DMS114 treated with DMSO at 0.1 percent for 48 hours (cell line): ENCODE measurements around the gene TRAF2.
"Not testable (repeated sequence)": the region's sequence is repeated elsewhere in the genome, so short reads cannot be mapped to it uniquely, and the experiment has no call there.

Experiments used
- DNase-seq: peaks from one replicate; lab custom pipeline; 2025; ENCODE audit not compliant: unreplicated experiment; lab: John Stamatoyannopoulos, UW

The TRAF2 gene

GRCh38 chr9:136856541-136857141 is 29.7 kb upstream of the TRAF2 start:
- no peak for DNase-seq

- no peak for DNase-seq
Observed at GRCh38 chr9:136857166-136857565, 29.1 kb upstream of the TRAF2 start.

DNA sequence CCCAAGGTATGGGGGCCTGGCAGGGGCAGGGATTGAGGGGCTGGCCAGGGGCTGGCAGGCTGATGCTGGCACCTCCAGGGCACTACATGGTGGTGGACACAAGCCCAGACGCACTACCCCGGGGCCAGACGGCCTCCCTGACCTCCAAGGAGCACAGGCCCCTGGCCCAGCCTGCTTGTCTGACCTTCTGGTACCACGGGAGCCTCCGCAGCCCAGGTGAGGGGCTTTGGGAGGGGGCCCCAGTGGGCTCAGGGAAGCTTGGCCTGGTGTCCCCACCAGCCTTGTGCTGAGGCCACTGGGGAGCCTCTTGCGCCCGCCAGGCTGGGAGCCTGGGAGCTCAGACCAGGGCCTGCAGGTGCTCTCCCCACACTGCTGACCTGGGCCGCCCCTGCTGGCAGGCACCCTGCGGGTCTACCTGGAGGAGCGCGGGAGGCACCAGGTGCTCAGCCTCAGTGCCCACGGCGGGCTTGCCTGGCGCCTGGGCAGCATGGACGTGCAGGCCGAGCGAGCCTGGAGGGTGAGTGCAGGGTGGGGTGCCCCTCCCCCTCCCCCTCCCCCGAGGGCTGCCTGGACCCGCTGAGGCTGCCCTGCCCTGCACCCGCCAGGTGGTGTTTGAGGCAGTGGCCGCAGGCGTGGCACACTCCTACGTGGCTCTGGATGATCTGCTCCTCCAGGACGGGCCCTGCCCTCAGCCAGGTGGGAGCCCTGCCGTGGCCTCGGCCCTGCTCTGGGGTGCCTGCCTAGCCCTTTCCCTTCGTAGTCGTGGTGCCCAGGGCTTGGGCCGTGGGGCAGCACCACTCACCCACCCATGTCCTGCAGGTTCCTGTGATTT is 28.5 kb upstream of the TRAF2 start:
- no peak for DNase-seq

DNA sequence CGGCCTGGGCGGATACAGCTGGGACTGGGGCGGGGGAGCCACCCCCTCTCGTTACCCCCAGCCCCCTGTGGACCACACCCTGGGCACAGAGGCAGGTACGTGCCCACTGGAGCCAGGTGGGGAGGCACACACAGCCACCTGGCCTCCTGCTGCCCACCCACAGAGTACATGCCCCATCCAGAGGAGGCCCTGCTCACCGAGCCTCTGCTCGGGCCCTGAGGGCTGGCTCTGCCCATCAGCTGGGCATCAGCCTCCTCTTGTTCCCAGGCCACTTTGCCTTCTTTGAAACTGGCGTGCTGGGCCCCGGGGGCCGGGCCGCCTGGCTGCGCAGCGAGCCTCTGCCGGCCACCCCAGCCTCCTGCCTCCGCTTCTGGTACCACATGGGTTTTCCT is 27.9 kb upstream of the TRAF2 start:
- no peak for DNase-seq

GRCh38 chr9:136858844-136859757 is 27.2 kb upstream of the TRAF2 start:
- DNase-seq, result no peak

- no peak for DNase-seq
Observed at GRCh38 chr9:136860529-136860928, 25.8 kb upstream of the TRAF2 start.

- no peak for DNase-seq
Observed at GRCh38 chr9:136860933-136861873, 25.1 kb upstream of the TRAF2 start.

DNA sequence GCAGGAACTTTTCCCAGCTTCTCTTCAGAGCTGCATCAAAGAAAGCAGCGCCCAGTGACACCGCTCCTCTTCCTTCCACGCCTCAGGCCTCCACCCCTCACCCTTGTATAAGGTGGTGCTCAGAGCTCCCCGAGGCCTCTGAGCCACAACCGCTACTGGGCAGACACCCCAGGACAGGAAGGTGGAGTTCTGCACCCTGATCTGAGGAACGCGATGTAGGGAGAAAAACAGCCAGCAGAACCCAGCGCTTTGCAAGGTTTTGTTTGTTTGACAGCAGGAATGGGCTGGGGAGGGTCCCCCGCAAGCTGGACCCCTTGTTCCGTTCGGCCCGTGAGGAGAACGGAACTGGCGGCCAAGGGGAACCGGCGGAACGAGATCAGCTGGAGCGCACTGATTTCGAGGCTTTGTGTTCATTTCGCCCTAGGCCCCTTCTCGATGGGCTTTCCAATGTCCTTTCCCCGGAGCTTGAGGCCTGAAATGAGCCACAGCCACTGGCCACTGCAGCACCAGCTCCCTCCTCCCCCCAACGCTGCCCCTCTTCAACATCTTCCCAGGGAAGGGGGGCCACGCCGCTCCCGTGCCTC is 24.4 kb upstream of the TRAF2 start:
- DNase-seq, result no peak

DNA sequence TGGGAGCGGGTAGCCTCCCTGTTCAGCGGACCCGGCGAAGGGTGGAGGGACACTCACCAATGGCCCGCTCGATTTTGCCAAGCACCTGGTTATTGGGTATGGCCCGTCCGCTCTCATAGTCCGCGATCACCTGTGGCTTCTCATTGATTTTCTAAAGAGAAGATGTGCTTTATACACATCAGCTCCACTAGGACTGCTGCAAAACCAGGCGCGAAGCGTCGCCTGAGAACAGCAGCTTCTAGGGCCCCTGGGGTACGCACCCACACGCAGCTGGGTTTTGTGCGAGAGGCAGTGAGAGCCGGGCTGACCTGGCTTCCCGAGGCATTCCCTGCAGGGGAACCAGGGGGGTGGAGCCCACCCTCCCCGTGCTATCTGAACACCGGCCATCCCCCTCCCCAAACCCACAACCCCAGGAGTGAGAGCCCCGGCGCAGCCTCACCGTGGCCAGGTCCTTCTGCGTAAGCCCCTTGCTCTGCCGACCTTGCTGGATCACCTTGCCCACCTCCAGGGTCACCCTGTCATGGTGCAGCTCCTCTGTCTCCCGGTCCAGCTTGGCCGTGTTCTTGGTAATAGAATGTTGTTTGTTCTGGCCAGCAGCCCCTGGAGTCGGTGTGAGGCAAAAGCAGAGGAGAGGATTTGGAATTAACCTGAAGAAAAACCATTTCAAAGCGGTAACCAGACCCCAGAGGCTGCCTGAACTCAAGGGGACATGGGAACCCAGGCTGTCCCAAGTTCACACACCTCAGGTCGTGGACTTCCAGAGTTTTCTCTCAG is 23.3 kb upstream of the TRAF2 start:
- DNase-seq, result no peak

DNA sequence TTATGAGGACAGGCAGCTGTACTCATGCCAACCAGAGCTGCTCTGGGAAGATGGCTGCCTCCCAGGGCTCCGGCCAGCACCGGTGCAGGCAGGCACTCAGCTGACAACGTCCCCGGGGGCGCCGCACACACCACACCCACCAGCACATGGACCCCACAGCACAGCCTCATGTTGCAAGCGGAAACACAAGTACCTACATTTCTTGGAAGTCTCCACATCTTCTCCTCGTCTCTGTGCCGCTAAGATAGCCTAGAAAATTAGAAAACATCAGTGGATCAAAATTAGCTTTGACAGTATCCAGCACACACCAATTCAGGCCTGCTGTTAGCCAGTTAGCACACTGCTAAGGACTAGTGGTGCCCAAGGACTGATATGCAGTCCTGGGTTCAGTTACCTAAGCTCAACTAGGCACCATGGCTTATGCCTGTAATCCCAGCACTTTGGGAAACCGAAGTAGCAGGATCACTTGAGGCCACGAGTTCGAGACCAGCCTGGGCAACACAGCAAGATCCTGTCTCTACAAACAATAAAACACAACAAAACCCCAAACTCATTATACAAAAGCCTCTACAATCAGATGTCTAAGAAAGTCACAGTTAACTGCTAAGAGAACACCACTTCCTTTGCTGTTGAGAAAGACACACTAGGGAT is 22.6 kb upstream of the TRAF2 start:
- DNase-seq, result no peak

DNA sequence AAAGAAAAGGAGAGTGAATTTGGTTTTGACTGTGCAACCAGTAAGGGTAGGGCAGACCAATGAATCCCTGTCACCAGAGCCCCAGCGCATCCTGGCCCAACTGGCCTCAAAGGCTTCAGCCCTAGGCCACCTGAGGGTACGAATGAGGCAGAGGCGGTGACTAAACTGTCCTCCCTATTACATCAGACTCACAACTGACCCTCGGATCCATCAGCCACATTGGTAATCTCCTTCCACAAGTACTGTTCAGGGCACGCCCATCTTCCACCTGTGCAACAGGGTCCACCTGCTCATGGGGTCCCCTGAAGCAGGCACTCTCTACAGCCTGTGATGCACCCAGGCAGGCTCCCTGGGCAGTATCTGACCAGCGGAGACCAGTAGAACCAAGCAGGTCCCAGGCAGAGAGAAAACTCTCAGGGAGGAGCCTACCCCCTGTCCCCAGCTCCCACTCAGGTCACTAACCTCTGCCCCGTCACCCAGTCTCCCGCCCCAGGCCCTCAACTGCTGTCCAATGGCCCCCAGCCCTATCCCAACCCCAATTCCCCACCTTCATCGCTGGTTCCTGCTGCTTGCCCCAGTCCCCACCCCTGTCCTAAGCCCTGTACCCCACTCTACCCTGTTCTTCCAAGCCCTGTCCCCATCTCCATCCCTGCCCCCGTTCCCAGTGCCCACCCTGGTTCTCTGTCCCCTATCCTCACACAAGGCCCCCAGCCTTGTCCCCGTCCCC is 21.1 kb upstream of the TRAF2 start:
- no peak for DNase-seq

DNA sequence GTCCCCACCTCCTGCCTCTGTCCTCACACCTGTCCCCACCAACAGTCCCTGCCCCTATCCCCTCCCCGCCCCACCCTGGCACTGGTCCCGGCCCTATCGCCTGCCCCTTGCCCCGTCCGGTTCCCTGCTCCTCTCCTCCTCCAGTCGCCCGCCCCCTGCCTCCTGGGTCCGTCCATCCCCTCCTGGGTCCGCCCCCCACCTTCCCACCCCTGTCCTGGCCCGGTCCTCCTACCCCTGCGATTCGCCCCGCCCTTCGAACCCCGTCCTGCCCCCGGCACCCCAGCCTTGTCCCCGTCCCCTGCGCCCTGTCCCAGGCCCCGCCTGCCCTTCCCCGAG is 20.6 kb upstream of the TRAF2 start:
- no peak for DNase-seq

- not testable (repeated sequence) for DNase-seq
Observed at GRCh38 chr9:136866898-136867421, 19.4 kb upstream of the TRAF2 start.

DNA sequence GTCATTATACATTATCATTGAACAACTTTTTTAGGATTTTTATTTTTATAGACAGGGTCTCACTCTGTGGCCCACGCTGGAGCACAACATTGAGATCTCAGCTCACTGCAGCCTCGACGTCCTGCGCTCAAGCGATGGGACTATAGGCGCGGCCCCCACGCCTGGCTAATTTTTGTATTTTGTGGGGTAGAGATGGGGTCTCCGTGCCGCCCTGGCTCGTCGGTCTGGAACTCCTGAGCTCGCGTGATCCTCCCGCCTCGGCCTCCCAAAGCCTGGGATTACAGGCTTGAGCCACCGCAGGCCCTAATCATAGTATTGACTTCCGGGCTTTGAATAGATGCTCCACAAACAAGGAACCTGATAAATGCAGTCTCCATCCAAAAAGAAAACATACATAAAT is 18.8 kb upstream of the TRAF2 start:
- DNase-seq, result no peak

DNA sequence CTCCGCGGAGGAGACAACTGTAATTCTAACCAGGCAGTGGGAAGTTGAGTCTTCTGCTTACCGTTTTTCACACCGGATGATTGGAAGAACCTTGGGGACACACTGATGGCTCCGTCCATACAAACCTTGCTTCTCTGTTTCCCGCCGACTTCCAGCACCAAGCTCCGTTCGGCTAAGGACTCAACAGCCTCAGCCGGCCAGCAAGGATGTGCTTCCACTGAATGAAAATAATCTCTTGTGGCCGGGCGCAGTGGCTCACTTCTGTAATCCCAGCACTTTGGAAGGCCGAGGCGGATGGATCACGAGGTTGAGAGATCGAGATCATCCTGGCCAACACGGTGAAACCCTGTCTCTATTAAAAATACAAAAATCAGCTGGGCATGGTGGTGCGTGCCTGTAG is 18.4 kb upstream of the TRAF2 start:
- DNase-seq, result no peak

DNA sequence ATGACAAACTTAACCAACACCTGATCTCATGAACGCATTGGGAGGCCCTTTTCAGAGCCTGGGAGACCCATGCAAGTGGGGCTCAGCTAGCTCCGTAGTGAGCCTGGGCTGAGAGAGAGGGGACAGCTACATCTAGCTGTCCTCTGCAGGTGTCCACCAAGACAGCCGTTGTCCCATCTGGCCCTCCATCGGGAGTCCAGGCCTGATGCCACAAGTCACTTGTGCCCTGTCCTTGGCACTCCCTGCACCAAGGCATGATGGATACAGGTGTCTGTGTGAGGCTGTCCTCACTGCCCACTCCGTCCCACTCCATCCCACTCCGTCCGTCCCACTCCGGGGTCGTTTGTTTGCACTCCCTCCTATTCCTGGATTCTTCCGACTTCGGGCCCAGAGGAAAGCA is 17.7 kb upstream of the TRAF2 start:
- DNase-seq, result no peak

- not testable (repeated sequence) for DNase-seq
Observed at GRCh38 chr9:136869611-136870010, 16.7 kb upstream of the TRAF2 start.

- DNase-seq, result no peak
Observed at GRCh38 chr9:136875155-136875554, 11.2 kb upstream of the TRAF2 start.
